Activated CD4-positive, alpha-beta memory T cell treated with anti-CD3 and anti-CD28 coated beads for 36 hours (primary cell): ENCODE data around the gene TAF6. TPM values are rescaled to one million over a fixed set of nuclear protein-coding genes. Genes with fewer than 3 reads are reported as not detected.

Experiments
- CTCF ChIA-PET: fragments of 350-600 bp; sonication (Branson Sonifier 250); formaldehyde crosslinking; loops from one replicate; lab custom pipeline; 2021; ENCODE audit warnings: antibody characterized with exemption, inconsistent platforms; lab: Charles Lee
- POLR2A ChIA-PET: fragments of 350-600 bp; sonication (Branson Sonifier 250); formaldehyde crosslinking; loops from one replicate; lab custom pipeline; 2021; ENCODE audit warnings: antibody characterized with exemption; lab: Charles Lee
- DNase-seq: peaks from one replicate; pipeline ENCODE4 v3.0.0-alpha.2; 2020
- H3K27ac Mint-ChIP-seq: one replicate; pipeline ENCODE4 v1.8.0; 2021; ENCODE audit warnings: mixed read lengths
- H3K27me3 Mint-ChIP-seq: one replicate; pipeline ENCODE4 v1.8.0; 2021; ENCODE audit warnings: mixed read lengths
- H3K36me3 Mint-ChIP-seq: one replicate; pipeline ENCODE4 v1.8.0; 2021; ENCODE audit warnings: mixed read lengths
- H3K4me1 Mint-ChIP-seq: one replicate; pipeline ENCODE4 v1.8.0; 2021; ENCODE audit warnings: low read depth, mixed read lengths
- H3K4me3 Mint-ChIP-seq: one replicate; pipeline ENCODE4 v1.8.0; 2021; ENCODE audit warnings: mild to moderate bottlenecking, mixed read lengths
- H3K9me3 Mint-ChIP-seq: one replicate; pipeline ENCODE4 v1.8.0; 2021; ENCODE audit warnings: mixed read lengths
- intact Hi-C: fragments of 100-400 bp; cut with micrococcal nuclease; formaldehyde crosslinking; loops from one replicate; pipeline ENCODE4 v1.15.1; 2023
- total RNA-seq, 2 experiments: library from RNA; stranded (reverse); gene quantifications; one replicate each; pipeline ENCODE4 v1.2.3, GENCODE V29; 2021

The TAF6 gene
- 10 to 100 TPM; 54.3 to 63.7 TPM for total RNA-seq

GRCh38 chr7:100119072-100119969 is at the start of gene TAF6, which contains the start of gene CNPY4:
TAF6 (minus strand) TSS chr7:100119358; CDS start chr7:100114209, 5,149 bp downstream.
CNPY4 (plus strand) TSS chr7:100119634; CDS start chr7:100119745, 111 bp downstream.
- H3K27ac Mint-ChIP-seq = peak within 1 kb of the TSS; percentile 82
- peak within 1 kb of the TSS; percentile 95 for H3K4me3 Mint-ChIP-seq
- H3K27me3 Mint-ChIP-seq = no peaks in the 10 kb centered on the region
- H3K36me3 Mint-ChIP-seq = peaks cover 6% of the 10 kb centered on the region
- CTCF ChIA-PET = interaction anchor here (0.5 to 1.6 kb wide), 4 partner anchors 12 to 211 kb away, joined by 3 to 8 read pairs (median 4); partner anchors contain the start of genes GPC2 and MCM7
- intact Hi-C loops = loop anchor here (1.0 to 2.0 kb wide), 3 partner anchors 8 to 31 kb away; partner anchors contain the start of genes AP4M1, COPS6 and MCM7
- DNase-seq = peak; percentile 96
- H3K9me3 Mint-ChIP-seq = no peaks in the 10 kb centered on the region
- POLR2A ChIA-PET = interaction anchor here (0.6 to 1.6 kb wide), 3 partner anchors 18 to 777 kb away, joined by 3 to 11 read pairs (median 3); partner anchors contain the start of genes AP4M1, LAMTOR4 and MCM7
- peaks cover 20% of the 10 kb centered on the region for H3K4me1 Mint-ChIP-seq

GRCh38 chr7:100167912-100168323 is 48.8 kb upstream of the TAF6 start:
- ChIA-PET POLR2A (no interaction called here), CTCF (interaction anchor here (0.6 to 1.6 kb wide), 3 partner anchors 9 to 51 kb away, joined by 3 to 4 read pairs (median 4); partner anchors contain the start of gene GPC2)
- H3K4me3 Mint-ChIP-seq = peak overlapping the region; percentile 72
- intact Hi-C loops = no loop called here
- H3K27ac Mint-ChIP-seq = peak overlapping the region; percentile 35
- no peak for DNase-seq
- no peaks in the 10 kb centered on the region for H3K36me3 Mint-ChIP-seq
- peaks cover 73% of the 10 kb centered on the region for H3K4me1 Mint-ChIP-seq
- H3K9me3 Mint-ChIP-seq = no peaks in the 10 kb centered on the region
- H3K27me3 Mint-ChIP-seq = peaks cover 2% of the 10 kb centered on the region

- ChIA-PET CTCF (interaction anchor here (0.8 to 1.9 kb wide), 5 partner anchors 23 to 465 kb away, joined by 3 to 6 read pairs (median 4); no protein-coding TSS in a partner anchor), POLR2A (interaction anchor here (1.1 kb wide), 1 partner anchor 41 kb away, joined by 3 read pairs; the partner anchor contains the start of gene MBLAC1)
- H3K27ac Mint-ChIP-seq = peak overlapping the region; percentile 47
- DNase-seq = no peak
- intact Hi-C loops = loop anchor here (1.0 kb wide), 1 partner anchor 9 kb away; the partner anchor contains the start of gene TRAPPC14
- no peaks in the 10 kb centered on the region for H3K36me3 Mint-ChIP-seq
- peak overlapping the region; percentile 72 for H3K4me3 Mint-ChIP-seq
- H3K9me3 Mint-ChIP-seq = no peaks in the 10 kb centered on the region
- peaks cover 2% of the 10 kb centered on the region for H3K27me3 Mint-ChIP-seq
- peaks cover 77% of the 10 kb centered on the region for H3K4me1 Mint-ChIP-seq
Measured at GRCh38 chr7:100166970-100167911, 48.1 kb upstream of the TAF6 start.

GRCh38 chr7:100166317-100166940 is 47.3 kb upstream of the TAF6 start:
- H3K4me1 Mint-ChIP-seq = peaks cover 74% of the 10 kb centered on the region
- peak overlapping the region; percentile 47 for H3K27ac Mint-ChIP-seq
- H3K9me3 Mint-ChIP-seq = no peaks in the 10 kb centered on the region
- POLR2A ChIA-PET = interaction anchor here (1.1 kb wide), 1 partner anchor 40 kb away, joined by 3 read pairs; the partner anchor contains the start of gene MBLAC1
- peak; percentile 70 for DNase-seq
- peaks cover 2% of the 10 kb centered on the region for H3K27me3 Mint-ChIP-seq
- CTCF ChIA-PET = interaction anchor here (0.8 to 1.9 kb wide), 4 partner anchors 24 to 466 kb away, joined by 3 to 6 read pairs (median 4); no protein-coding TSS in a partner anchor
- H3K36me3 Mint-ChIP-seq = no peaks in the 10 kb centered on the region
- peak overlapping the region; percentile 40 for H3K4me3 Mint-ChIP-seq
- intact Hi-C loops = loop anchor here (1.0 kb wide), 1 partner anchor 8 kb away; the partner anchor contains the start of gene TRAPPC14

GRCh38 chr7:100163871-100164270 is 44.7 kb upstream of the TAF6 start:
- Mint-ChIP-seq H3K36me3 (no peaks in the 10 kb centered on the region), H3K27me3 (no peaks in the 10 kb centered on the region), H3K9me3 (no peaks in the 10 kb centered on the region), H3K4me1 (peaks cover 59% of the 10 kb centered on the region), H3K27ac (peak overlapping the region; percentile 85), H3K4me3 (no peak overlapping the region)
- POLR2A ChIA-PET = interaction anchor here (1.0 kb wide), 1 partner anchor 63 kb away, joined by 3 read pairs; the partner anchor contains the start of genes AP4M1 and MCM7
- CTCF ChIA-PET = interaction anchor here (0.6 kb wide), 1 partner anchor 108 kb away, joined by 5 read pairs; no protein-coding TSS in a partner anchor
- intact Hi-C loops = no loop called here
- DNase-seq = no peak

- H3K4me1 Mint-ChIP-seq = peaks cover 53% of the 10 kb centered on the region
- no peaks in the 10 kb centered on the region for H3K27me3 Mint-ChIP-seq
- H3K4me3 Mint-ChIP-seq = no peak overlapping the region
- ChIA-PET POLR2A (interaction anchor here (1.0 kb wide), 1 partner anchor 62 kb away, joined by 3 read pairs; the partner anchor contains the start of genes AP4M1 and MCM7), CTCF (interaction anchor here (0.6 kb wide), 1 partner anchor 48 kb away, joined by 4 read pairs; no protein-coding TSS in a partner anchor)
- no peak for DNase-seq
- H3K27ac Mint-ChIP-seq = peak overlapping the region; percentile 85
- intact Hi-C loops = no loop called here
- H3K36me3 Mint-ChIP-seq = no peaks in the 10 kb centered on the region
- no peaks in the 10 kb centered on the region for H3K9me3 Mint-ChIP-seq
Measured at GRCh38 chr7:100163006-100163531, 43.9 kb upstream of the TAF6 start.

- DNase-seq = no peak
- H3K4me1 Mint-ChIP-seq = peaks cover 45% of the 10 kb centered on the region
- CTCF ChIA-PET = no interaction called here
- POLR2A ChIA-PET = no interaction called here
- no peaks in the 10 kb centered on the region for H3K27me3 Mint-ChIP-seq
- no peaks in the 10 kb centered on the region for H3K9me3 Mint-ChIP-seq
- H3K27ac Mint-ChIP-seq = no peak overlapping the region
- intact Hi-C loops = no loop called here
- H3K4me3 Mint-ChIP-seq = no peak overlapping the region
- H3K36me3 Mint-ChIP-seq = peaks cover 20% of the 10 kb centered on the region
Measured at GRCh38 chr7:100160067-100160466, 40.9 kb upstream of the TAF6 start.

GRCh38 chr7:100159099-100159623 is 40.0 kb upstream of the TAF6 start:
- ChIA-PET POLR2A (no interaction called here), CTCF (interaction anchor here (0.6 to 1.0 kb wide), 2 partner anchors 9 to 26 kb away, joined by 3 read pairs; no protein-coding TSS in a partner anchor)
- no peaks in the 10 kb centered on the region for H3K9me3 Mint-ChIP-seq
- no peaks in the 10 kb centered on the region for H3K27me3 Mint-ChIP-seq
- intact Hi-C loops = no loop called here
- peak overlapping the region; percentile 89 for H3K27ac Mint-ChIP-seq
- H3K4me1 Mint-ChIP-seq = peaks cover 42% of the 10 kb centered on the region
- H3K4me3 Mint-ChIP-seq = peak overlapping the region; percentile 78
- H3K36me3 Mint-ChIP-seq = peaks cover 22% of the 10 kb centered on the region
- no peak for DNase-seq

- ChIA-PET POLR2A (interaction anchor here (1.0 kb wide), 1 partner anchor 10 kb away, joined by 3 read pairs; the partner anchor contains the start of gene LAMTOR4), CTCF (interaction anchor here (0.6 to 1.8 kb wide), 5 partner anchors 9 to 59 kb away, joined by 3 to 6 read pairs (median 4); partner anchors contain the start of gene LAMTOR4)
- Mint-ChIP-seq H3K36me3 (peaks cover 23% of the 10 kb centered on the region), H3K4me1 (peaks cover 40% of the 10 kb centered on the region), H3K4me3 (peak within 1 kb of the TSS; percentile 78), H3K9me3 (no peaks in the 10 kb centered on the region), H3K27me3 (no peaks in the 10 kb centered on the region), H3K27ac (peak within 1 kb of the TSS; percentile 89)
- intact Hi-C loops = loop anchor here (1.0 kb wide), 2 partner anchors 8 to 10 kb away; partner anchors contain the start of gene LAMTOR4
- peak; percentile 94 for DNase-seq
Measured at GRCh38 chr7:100158229-100159098, 39.3 kb upstream of the TAF6 start, which contains the start of gene TRAPPC14. TRAPPC14 (minus strand) TSS chr7:100158723; CDS start chr7:100158499, 224 bp downstream.
